Measurements from ENCODE around the gene CTSV. TPM values are rescaled to one million over a fixed set of nuclear protein-coding genes. Genes with fewer than 3 reads are reported as not detected.
"Not testable (repeated sequence)": the region's sequence is repeated elsewhere in the genome, so short reads cannot be mapped to it uniquely, and the experiment has no call there.

The CTSV gene
- total RNA-seq, 2 donors from 2014 or later, result 1.3 to 277 TPM

DNA sequence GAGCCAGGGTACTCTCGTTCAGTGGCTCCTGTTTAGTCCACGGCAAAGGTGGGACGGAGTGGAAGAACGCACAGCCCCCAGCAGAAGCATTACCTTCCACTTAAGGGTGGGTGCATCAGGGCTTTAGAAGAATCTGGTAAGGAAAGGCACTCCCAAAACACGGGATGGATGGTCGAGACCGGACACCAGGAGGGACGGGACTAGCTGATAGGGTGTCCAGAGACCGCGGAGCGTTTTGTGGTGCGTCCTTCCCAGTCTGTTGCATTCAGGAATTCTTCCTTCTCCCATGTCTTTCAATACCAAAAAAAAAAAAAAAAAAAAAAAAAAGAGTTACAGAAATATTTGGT is 545 bp upstream of the CTSV start:
- TF ChIP-seq, protein P1, sequence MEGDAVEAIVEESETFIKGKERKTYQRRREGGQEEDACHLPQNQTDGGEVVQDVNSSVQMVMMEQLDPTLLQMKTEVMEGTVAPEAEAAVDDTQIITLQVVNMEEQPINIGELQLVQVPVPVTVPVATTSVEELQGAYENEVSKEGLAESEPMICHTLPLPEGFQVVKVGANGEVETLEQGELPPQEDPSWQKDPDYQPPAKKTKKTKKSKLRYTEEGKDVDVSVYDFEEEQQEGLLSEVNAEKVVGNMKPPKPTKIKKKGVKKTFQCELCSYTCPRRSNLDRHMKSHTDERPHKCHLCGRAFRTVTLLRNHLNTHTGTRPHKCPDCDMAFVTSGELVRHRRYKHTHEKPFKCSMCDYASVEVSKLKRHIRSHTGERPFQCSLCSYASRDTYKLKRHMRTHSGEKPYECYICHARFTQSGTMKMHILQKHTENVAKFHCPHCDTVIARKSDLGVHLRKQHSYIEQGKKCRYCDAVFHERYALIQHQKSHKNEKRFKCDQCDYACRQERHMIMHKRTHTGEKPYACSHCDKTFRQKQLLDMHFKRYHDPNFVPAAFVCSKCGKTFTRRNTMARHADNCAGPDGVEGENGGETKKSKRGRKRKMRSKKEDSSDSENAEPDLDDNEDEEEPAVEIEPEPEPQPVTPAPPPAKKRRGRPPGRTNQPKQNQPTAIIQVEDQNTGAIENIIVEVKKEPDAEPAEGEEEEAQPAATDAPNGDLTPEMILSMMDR (IDR thresholded peaks at IDR 0.05), result no peak
- TF ChIP-seq POLR2A (IDR thresholded peaks at IDR 0.05) (no peak), POLR2AphosphoS5 (IDR thresholded peaks at IDR 0.05) (no peak)
- Histone ChIP-seq H3K27me3 (replicated peaks; ENCODE audit: insufficient read depth) (no peaks in the 10 kb centered on the region), H3K4me3 (peak overlapping the region; percentile 36 to 52), H3K27ac (peak overlapping the region in 1 of 2 donors; percentile 39), H3K4me1 (replicated peaks) (no peaks in the 10 kb centered on the region), H3K9me3 (no peaks in the 10 kb centered on the region), H3K36me3 (no peaks in the 10 kb centered on the region)
- no peak for DNase-seq (ENCODE audit: low spot score)
- WGBS, result 2% methylated on average over 12 of the region's 12 CpGs
- intact Hi-C loops (cut with DNase I), result no loop called here

DNA sequence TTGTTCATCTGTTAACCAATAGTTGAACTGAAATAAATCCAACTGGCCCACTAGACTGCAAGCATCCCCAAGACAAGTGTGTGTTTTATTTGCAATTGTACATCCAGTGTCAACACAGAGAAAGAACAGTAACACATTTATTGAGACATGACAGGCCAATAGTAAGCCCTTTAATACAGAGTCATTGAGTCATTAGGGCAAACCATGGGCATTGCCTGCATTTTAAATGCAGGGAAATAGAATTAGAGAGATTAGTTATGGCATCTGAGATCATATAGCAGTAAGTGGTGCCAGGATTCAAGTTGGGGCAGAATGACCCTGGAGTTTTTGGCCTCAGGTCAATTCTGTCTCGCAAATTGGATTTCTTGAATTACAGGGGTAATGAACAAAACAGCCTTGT is 15.4 kb downstream of the CTSV start:
- H3K36me3 ChIP-seq; DNase-seq (ENCODE audit: low spot score); intact Hi-C loops (cut with DNase I); H3K27ac ChIP-seq; H3K27me3 ChIP-seq (replicated peaks; ENCODE audit: insufficient read depth); H3K9me3 ChIP-seq; H3K4me3 ChIP-seq; H3K4me1 ChIP-seq (replicated peaks): not testable (repeated sequence)
- 47% methylated on average over 1 of the region's 1 CpG for WGBS

DNA sequence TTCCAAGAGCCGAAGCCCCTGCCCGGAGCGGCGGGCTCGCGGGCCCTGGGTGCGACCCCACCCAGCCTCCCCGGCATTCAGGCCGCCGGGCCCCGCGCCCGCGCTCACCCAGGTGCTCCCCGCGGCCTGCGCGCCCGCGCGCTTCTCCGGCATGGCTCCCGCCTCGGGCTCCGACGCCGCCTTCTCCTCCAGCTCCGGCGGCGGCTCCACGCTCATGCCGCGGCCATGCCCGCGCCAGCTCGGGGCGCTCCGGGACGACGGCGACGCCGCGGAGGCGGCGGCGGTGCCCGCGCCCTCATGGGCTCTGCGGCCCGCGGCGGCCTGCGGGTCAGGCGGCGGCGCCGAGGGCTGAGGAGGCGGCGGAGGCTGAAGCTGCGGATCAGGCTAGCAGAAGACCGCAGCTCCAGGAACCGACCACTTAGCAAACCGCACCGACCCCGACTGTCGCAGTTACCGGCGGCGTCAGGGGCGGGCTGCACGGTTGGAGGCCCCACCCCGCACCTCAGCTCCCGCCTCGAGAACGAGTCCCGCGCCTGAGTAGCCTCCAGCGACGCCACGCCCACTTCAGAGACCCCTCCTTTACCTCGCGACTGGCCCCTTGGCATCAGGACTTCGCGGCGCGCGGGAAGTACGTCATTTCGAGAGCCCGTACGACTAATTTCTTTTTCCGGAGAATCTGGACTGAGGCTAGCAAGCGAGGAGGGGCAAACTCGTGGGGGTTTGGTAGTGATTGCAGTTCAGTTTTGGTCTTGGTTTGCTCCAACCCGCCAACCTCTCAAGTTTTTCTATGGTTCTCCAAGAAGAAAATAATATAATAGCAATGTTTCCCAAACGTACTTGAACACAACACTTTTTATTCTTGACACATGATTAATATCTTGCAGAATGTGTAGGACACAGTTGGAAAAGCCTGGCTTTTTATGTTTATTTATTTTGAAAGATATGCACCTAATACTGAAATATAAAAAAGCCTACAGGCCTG is 25.5 kb downstream of the CTSV start:
- 1% methylated on average over 49 of the region's 97 CpGs for WGBS
- H3K4me1 ChIP-seq (replicated peaks); H3K36me3 ChIP-seq; H3K27me3 ChIP-seq (replicated peaks; ENCODE audit: insufficient read depth); H3K9me3 ChIP-seq; intact Hi-C loops (cut with DNase I): not testable (repeated sequence)
- peak; percentile 59 for DNase-seq (ENCODE audit: low spot score)
- H3K27ac ChIP-seq, result peak overlapping the region; percentile 69 to 74
- peak; percentile 70 for TF ChIP-seq POLR2A (IDR thresholded peaks at IDR 0.05)
- peak; percentile 81 for TF ChIP-seq POLR2AphosphoS5 (IDR thresholded peaks at IDR 0.05)
- H3K4me3 ChIP-seq, result peak overlapping the region; percentile 47 to 55

DNA sequence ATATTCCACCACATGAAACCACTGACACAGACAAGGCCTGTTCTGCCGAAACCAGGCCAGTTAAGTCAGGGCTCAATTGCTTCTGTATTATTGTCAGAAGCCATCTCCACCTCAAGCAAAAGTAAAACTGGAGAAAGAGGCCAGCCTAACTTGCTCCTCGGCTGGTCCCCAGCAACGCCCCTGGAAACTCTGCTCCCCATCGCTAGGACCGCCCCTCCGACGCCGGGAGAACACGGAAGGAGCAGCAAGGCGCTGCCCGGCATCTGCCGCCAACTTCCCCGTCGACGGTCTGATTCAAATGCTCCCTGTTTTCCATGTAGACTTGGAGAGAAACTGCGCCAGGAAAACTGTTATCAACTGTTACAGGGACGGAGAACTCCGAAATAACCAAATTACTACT is 26.3 kb downstream of the CTSV start:
- H3K36me3 ChIP-seq; H3K9me3 ChIP-seq; H3K4me1 ChIP-seq (replicated peaks); H3K27me3 ChIP-seq (replicated peaks; ENCODE audit: insufficient read depth); intact Hi-C loops (cut with DNase I); DNase-seq (ENCODE audit: low spot score): not testable (repeated sequence)
- peak overlapping the region; percentile 47 to 55 for H3K4me3 ChIP-seq
- 0% methylated on average over 15 of the region's 18 CpGs for WGBS
- peak overlapping the region; percentile 69 to 74 for H3K27ac ChIP-seq
- TF ChIP-seq POLR2A (IDR thresholded peaks at IDR 0.05), result peak; percentile 20

DNA sequence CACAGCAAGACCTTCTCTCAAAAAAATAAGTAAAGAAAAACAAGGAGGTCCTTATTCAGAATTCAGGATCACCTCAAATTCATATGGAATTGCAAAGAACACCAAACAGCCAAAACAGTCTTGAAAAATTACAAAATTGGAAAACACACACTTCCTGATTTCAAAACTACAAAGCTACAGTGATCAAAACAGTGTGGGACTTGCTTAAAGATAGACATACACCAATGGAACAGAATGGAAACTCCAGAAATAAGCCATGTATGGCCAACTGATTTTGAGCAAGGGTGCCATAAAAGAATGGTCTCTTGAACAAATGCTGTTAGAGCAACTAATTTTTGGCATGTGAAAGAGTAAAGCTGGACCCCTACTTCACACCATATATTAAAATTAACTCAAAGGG is 36.7 kb downstream of the CTSV start:
- H3K4me1 ChIP-seq (replicated peaks); H3K4me3 ChIP-seq; intact Hi-C loops (cut with DNase I): not testable (repeated sequence)

DNA sequence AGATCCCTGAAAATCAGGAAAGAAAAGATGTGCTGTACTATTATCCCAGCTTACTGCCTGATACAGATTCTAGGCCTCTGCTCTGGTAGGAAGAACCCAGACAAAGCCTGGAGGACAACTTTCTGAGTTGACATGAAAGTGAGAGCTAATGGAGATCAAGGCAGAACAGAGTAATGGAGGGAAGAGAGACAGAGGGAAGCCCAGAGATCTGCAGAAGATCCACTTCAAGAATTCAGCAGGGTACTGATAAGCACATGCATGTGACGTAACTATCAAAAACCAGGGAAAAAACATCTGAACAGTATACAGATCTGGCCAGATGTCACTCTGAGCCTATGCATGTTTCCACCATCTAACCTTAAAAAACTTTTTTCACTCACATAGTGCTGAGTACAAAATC is 37.6 kb downstream of the CTSV start:
- H3K9me3 ChIP-seq; intact Hi-C loops (cut with DNase I); H3K36me3 ChIP-seq; H3K4me3 ChIP-seq; DNase-seq (ENCODE audit: low spot score); H3K27ac ChIP-seq; H3K27me3 ChIP-seq (replicated peaks; ENCODE audit: insufficient read depth); H3K4me1 ChIP-seq (replicated peaks): not testable (repeated sequence)
- no CpG with 5 or more reads among the region's 1 CpG for WGBS

More for the DNA sequence above, 36.7 kb downstream of the CTSV start:
- not testable (repeated sequence) for H3K36me3 ChIP-seq; DNase-seq (ENCODE audit: low spot score); H3K9me3 ChIP-seq; H3K27ac ChIP-seq; H3K27me3 ChIP-seq (replicated peaks; ENCODE audit: insufficient read depth)

DNA sequence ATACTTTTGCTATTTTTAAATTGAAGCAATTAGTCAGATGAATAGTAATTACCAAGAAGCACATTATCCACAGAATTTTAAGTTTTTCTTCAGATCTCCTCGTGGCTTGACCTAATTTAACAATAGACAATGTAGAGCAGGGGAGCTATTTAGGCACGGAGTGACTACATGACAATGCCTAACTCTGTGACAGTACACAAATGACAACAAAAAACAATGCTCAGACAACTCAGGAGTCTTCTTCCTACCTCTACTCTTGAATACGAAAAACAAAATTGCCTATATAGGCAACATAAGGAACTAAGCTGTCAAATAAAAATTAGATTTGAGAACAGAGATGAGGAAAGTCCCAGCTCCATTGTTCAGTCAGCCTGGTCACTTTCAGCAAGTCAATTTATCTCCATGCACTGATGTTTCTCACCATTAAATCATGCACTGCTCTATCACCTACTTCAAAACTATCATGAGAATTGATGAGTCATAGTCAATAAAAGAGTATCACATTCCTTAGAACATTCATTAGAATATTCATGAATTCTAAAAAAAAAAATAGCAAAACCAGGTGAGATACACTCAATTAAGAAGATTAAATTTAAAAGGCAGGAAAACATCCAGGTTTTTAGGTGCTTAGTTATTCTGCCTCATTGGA is 38.7 kb downstream of the CTSV start:
- intact Hi-C loops (cut with DNase I); H3K4me1 ChIP-seq (replicated peaks); H3K9me3 ChIP-seq; H3K36me3 ChIP-seq; H3K27ac ChIP-seq; DNase-seq (ENCODE audit: low spot score); H3K4me3 ChIP-seq; H3K27me3 ChIP-seq (replicated peaks; ENCODE audit: insufficient read depth): not testable (repeated sequence)
- WGBS, result 72% methylated on average over 3 of the region's 3 CpGs

DNA sequence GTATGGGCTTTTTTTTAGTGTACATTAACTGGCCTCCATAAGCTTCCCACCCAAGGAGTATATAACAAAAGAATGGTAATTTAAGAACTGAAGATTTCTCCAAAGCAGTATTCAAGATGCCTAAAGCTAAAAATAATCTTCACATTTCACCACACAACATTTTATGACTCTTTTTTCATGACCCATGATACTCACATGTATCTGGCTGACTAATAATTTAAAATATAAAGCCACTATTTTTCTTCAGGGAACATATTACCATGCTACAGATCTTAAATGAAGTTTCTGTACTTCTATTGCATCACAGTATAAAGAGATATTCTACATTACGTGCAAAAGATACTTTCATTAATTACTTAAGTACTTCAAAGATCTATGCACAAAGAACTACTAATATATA is 39.2 kb downstream of the CTSV start:
- H3K27ac ChIP-seq; H3K4me3 ChIP-seq; intact Hi-C loops (cut with DNase I); H3K36me3 ChIP-seq; H3K27me3 ChIP-seq (replicated peaks; ENCODE audit: insufficient read depth); DNase-seq (ENCODE audit: low spot score); H3K4me1 ChIP-seq (replicated peaks); H3K9me3 ChIP-seq: not testable (repeated sequence)
- 96% methylated on average over 1 of the region's 1 CpG for WGBS

DNA sequence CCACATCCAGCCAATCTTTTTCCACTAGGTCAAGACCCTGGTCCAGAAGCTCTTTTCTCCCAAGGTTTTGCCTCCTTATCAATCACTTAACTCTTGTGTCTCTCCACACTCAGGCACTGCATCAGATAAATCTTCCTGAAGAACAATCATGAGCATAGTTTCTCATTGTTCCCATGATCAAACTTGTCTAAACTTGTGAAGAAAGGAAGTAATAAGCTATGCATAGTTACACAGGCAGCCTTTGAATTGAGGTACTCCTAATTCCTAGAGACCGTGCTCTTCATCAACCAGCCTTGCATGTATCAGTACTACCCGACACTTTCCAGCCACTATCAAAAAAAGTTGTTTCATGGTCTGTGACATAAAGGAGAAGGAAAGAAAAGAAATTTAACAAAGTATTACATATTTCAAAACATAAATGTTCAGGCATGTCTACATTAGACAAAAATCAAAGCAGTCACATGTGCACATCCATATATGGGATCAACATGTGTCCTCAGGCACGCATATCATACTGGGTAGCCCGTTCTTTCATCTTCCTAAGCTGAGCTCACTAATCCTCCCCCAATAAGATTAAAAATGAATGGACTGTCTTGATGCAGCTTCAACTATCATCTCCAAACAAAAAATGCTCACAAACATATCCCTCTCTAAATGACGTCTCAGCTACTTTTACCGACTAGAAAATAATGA is 41.8 kb downstream of the CTSV start:
- H3K4me3 ChIP-seq; H3K4me1 ChIP-seq (replicated peaks); H3K27ac ChIP-seq; H3K9me3 ChIP-seq; H3K36me3 ChIP-seq; DNase-seq (ENCODE audit: low spot score); H3K27me3 ChIP-seq (replicated peaks; ENCODE audit: insufficient read depth); intact Hi-C loops (cut with DNase I): not testable (repeated sequence)
- 72% methylated on average over 6 of the region's 6 CpGs for WGBS

DNA sequence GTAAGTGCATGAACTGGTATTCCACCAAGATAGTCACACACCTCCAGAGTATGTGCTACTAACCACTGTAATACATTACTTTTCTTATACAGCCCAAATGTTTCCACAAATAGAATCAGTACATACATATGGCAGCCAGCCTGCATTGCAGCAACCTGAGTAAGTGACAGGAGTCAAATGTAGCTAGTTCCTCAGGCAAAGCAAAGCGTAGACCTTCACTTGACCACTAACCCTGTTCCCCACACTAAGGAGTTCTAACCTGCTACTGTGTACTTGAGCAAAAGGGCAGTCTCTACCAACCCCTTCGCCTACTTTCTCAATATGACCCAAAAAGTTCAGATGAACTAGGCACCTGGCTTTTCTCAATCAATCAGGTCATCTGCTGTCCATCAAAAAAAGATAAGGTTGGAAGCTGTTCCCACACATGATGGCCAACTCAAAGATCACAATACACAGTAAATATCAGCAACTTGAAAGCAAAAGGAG is 44.4 kb downstream of the CTSV start:
- intact Hi-C loops (cut with DNase I); H3K9me3 ChIP-seq; H3K4me3 ChIP-seq; H3K27me3 ChIP-seq (replicated peaks; ENCODE audit: insufficient read depth); H3K4me1 ChIP-seq (replicated peaks); DNase-seq (ENCODE audit: low spot score); H3K27ac ChIP-seq; H3K36me3 ChIP-seq: not testable (repeated sequence)
- WGBS, result no CpG with 5 or more reads among the region's 2 CpGs

DNA sequence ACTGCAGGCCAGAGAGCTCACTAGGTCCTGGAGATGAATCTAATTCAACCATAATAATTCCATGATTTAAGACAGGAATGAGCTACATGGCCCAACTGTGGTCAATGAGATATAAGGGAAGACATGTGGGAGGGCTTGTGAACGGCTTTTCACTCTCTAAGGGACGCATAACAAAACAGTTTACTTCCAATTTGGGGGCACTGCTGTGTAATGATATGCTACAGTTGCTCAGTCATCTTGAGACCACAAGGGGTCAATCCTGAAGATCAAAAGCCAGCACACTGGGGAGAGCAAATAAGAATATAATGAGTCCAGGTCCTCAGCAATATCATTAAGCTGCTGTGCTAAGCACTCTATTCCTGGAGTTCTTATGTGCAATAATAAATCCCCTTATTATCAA is 46.6 kb downstream of the CTSV start:
- WGBS, result 100% methylated on average over 2 of the region's 2 CpGs
- intact Hi-C loops (cut with DNase I), result not testable (repeated sequence)

More for the DNA sequence above, 46.6 kb downstream of the CTSV start:
- not testable (repeated sequence) for DNase-seq (ENCODE audit: low spot score); H3K27ac ChIP-seq; H3K36me3 ChIP-seq; H3K4me3 ChIP-seq; H3K27me3 ChIP-seq (replicated peaks; ENCODE audit: insufficient read depth); H3K4me1 ChIP-seq (replicated peaks); H3K9me3 ChIP-seq
